Measurements from ENCODE around the gene CACNA1B.

DNA sequence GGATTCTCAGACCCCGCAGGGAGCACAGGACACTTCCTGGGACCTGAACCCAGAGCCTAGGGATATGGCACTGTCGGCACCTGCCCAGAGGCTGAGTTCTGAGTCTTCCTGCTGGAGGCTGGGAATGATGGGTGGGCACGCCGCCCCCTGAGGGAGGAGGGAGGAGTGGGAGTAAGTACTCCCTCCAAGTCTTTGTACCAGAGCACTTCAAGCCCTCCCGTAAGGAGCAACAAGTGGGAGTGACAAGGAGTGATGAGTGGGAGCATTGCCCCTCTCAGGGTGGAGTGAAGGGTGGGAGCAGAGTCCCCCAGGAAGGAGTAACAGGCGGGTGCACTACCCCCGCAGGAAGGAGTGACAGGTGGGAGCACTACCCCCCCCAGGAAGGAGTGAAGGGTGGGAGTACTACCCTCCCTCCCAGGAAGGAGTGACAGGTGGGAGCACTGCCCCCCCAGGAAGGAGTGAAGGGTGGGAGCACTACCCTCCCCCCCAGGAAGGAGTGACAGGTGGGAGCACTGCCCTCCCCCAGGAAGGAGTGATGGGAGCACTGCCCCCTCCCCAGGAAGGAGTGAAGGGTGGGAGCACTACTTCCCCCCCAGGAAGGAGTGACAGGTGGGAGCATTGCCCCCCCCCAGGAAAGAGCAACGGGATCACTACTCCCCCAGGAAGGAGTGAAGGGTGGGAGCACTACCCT is 100.1 kb downstream of the CACNA1B start:
- TF ChIP-seq, protein P1, sequence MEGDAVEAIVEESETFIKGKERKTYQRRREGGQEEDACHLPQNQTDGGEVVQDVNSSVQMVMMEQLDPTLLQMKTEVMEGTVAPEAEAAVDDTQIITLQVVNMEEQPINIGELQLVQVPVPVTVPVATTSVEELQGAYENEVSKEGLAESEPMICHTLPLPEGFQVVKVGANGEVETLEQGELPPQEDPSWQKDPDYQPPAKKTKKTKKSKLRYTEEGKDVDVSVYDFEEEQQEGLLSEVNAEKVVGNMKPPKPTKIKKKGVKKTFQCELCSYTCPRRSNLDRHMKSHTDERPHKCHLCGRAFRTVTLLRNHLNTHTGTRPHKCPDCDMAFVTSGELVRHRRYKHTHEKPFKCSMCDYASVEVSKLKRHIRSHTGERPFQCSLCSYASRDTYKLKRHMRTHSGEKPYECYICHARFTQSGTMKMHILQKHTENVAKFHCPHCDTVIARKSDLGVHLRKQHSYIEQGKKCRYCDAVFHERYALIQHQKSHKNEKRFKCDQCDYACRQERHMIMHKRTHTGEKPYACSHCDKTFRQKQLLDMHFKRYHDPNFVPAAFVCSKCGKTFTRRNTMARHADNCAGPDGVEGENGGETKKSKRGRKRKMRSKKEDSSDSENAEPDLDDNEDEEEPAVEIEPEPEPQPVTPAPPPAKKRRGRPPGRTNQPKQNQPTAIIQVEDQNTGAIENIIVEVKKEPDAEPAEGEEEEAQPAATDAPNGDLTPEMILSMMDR (IDR thresholded peaks at IDR 0.05): no peak
- no peak for TF ChIP-seq POLR2AphosphoS5 (IDR thresholded peaks at IDR 0.05)

Measured in upper lobe of left lung (tissue), 4 donors.